HPDE6-E6E7 (cell line): Measurements from ENCODE around the gene CFAP61.
"Not testable (repeated sequence)": the region's sequence is repeated elsewhere in the genome, so short reads cannot be mapped to it uniquely, and the experiment has no call there.

Experiments
- DNase-seq: peaks from one replicate; pipeline ENCODE4 v3.0.0; 2011; ENCODE audit warnings: missing footprints; ENCODE audit errors: extremely low spot score

CFAP61 gene

GRCh38 chr20:20052074-20052970, at the start of gene CFAP61, which contains the start of gene CRNKL1:
TSS of gene CFAP61 (plus strand) at chr20:20052532. CDS start at chr20:20056654, 4,122 bp downstream.
TSS of gene CRNKL1 (minus strand) at chr20:20052466. CDS start at chr20:20052342, 124 bp downstream.
- DNase-seq: peak; percentile 97

- no peak for DNase-seq
These were observed 49.0 kb upstream of the CFAP61 start for GRCh38 chr20:20003031-20003954.

- not testable (repeated sequence) for DNase-seq
These were observed 48.4 kb upstream of the CFAP61 start for GRCh38 chr20:20003955-20004322.

- no peak for DNase-seq
These were observed 47.0 kb upstream of the CFAP61 start for GRCh38 chr20:20005342-20005741.

GRCh38 chr20:20009784-20010253, 42.5 kb upstream of the CFAP61 start:
- no peak for DNase-seq

GRCh38 chr20:20010639-20011500, 41.5 kb upstream of the CFAP61 start:
- DNase-seq: no peak

GRCh38 chr20:20012541-20012940, 39.8 kb upstream of the CFAP61 start:
- DNase-seq: no peak

GRCh38 chr20:20014659-20015058, 37.7 kb upstream of the CFAP61 start:
- no peak for DNase-seq

GRCh38 chr20:20017001-20017843, 35.1 kb upstream of the CFAP61 start, which contains the start of gene NAA20:
TSS of gene NAA20 (plus strand) at chr20:20017362. CDS start at chr20:20017397, 35 bp downstream.
- DNase-seq: peak; percentile 99

- peak; percentile 51 for DNase-seq
These were observed 34.5 kb upstream of the CFAP61 start for GRCh38 chr20:20017844-20018185.

- DNase-seq: no peak
These were observed 34.0 kb upstream of the CFAP61 start for GRCh38 chr20:20018366-20018765.

GRCh38 chr20:20019123-20019522, 33.2 kb upstream of the CFAP61 start:
- peak; percentile 57 for DNase-seq

GRCh38 chr20:20020908-20021307, 31.4 kb upstream of the CFAP61 start:
- DNase-seq: no peak

- no peak for DNase-seq
These were observed 30.5 kb upstream of the CFAP61 start for GRCh38 chr20:20021835-20022234.

GRCh38 chr20:20022498-20022897, 29.8 kb upstream of the CFAP61 start:
- DNase-seq: no peak

- no peak for DNase-seq
These were observed 28.9 kb upstream of the CFAP61 start for GRCh38 chr20:20023395-20023794.

GRCh38 chr20:20024942-20025341, 27.4 kb upstream of the CFAP61 start:
- DNase-seq: no peak

GRCh38 chr20:20027284-20027683, 25.0 kb upstream of the CFAP61 start:
- DNase-seq: no peak

- no peak for DNase-seq
These were observed 20.5 kb upstream of the CFAP61 start for GRCh38 chr20:20031790-20032189.

- DNase-seq: no peak
These were observed 17.8 kb upstream of the CFAP61 start for GRCh38 chr20:20034486-20034885.
